GM19468 (cell line): ENCODE measurements around the gene TBC1D1.
"Not testable (repeated sequence)": the region's sequence is repeated elsewhere in the genome, so short reads cannot be mapped to it uniquely, and the experiment has no call there.

Source experiments
- ATAC-seq: cut with Tn5 transposase; IDR thresholded peaks from one replicate; pipeline ENCODE4 v1.9.1; 2021; ENCODE audit warnings: mild to moderate bottlenecking, moderate library complexity, moderate number of reproducible peaks; ENCODE audit not compliant: unreplicated experiment; ENCODE audit errors: extremely low read depth

The TBC1D1 gene

GRCh38 chr4:38008571-38009021 lies 117.7 kb downstream of the TBC1D1 start:
- no peak for ATAC-seq

GRCh38 chr4:38009421-38009820 lies 118.5 kb downstream of the TBC1D1 start:
- no peak for ATAC-seq

- ATAC-seq: no peak
Measured at GRCh38 chr4:38009949-38010348, 119.1 kb downstream of the TBC1D1 start.

GRCh38 chr4:38011511-38012162 lies 120.8 kb downstream of the TBC1D1 start:
- ATAC-seq: no peak

GRCh38 chr4:38013461-38014366 lies 122.8 kb downstream of the TBC1D1 start:
- ATAC-seq: no peak

GRCh38 chr4:38014421-38014852 lies 123.6 kb downstream of the TBC1D1 start:
- ATAC-seq: no peak

- ATAC-seq: no peak
Measured at GRCh38 chr4:38015886-38016515, 125.1 kb downstream of the TBC1D1 start.

- ATAC-seq: no peak
Measured at GRCh38 chr4:38016698-38017097, 125.8 kb downstream of the TBC1D1 start.

- no peak for ATAC-seq
Measured at GRCh38 chr4:38017609-38018008, 126.7 kb downstream of the TBC1D1 start.

GRCh38 chr4:38020386-38020785 lies 129.5 kb downstream of the TBC1D1 start:
- no peak for ATAC-seq

- not testable (repeated sequence) for ATAC-seq
Measured at GRCh38 chr4:38020961-38021360, 130.1 kb downstream of the TBC1D1 start.

GRCh38 chr4:38021751-38022150 lies 130.9 kb downstream of the TBC1D1 start:
- ATAC-seq: no peak

GRCh38 chr4:38023347-38024205 lies 132.7 kb downstream of the TBC1D1 start:
- ATAC-seq: no peak

- ATAC-seq: no peak
Measured at GRCh38 chr4:38024206-38024509, 133.3 kb downstream of the TBC1D1 start.

- no peak for ATAC-seq
Measured at GRCh38 chr4:38025665-38026064, 134.8 kb downstream of the TBC1D1 start.

GRCh38 chr4:38026158-38026740 lies 135.4 kb downstream of the TBC1D1 start:
- no peak for ATAC-seq

GRCh38 chr4:38030023-38030422 lies 139.1 kb downstream of the TBC1D1 start:
- no peak for ATAC-seq

GRCh38 chr4:38034986-38035882 lies 144.3 kb downstream of the TBC1D1 start:
- ATAC-seq: no peak

- no peak for ATAC-seq
Measured at GRCh38 chr4:38036548-38036947, 145.7 kb downstream of the TBC1D1 start.
